NCI-H187 (cell line): ENCODE results near the gene PITPNC1.

Source experiments
- DNase-seq, 2 experiments: peaks; one replicate each; lab custom pipeline; 2025; lab: John Stamatoyannopoulos, UW

PITPNC1 gene

DNA sequence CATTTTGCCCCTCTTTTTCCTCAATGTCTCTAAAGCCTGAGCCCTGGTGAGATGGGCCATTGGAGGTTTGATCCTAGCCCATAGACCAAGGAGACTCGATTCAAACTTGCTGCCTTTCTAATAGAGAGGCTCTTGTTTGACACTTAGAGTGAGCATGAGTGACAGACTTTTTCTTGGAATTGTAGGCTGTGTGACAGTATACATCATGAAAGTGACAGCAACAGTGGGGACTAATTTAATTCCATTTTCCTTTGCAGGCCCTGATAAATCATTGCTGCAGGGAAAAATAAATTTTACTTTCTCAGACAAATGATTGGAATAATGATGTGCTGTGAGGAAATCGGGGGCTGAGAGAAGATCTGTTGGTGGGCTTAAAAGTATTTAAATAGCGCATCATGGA lies 171.6 kb downstream of the PITPNC1 start:
- no peak for DNase-seq

DNA sequence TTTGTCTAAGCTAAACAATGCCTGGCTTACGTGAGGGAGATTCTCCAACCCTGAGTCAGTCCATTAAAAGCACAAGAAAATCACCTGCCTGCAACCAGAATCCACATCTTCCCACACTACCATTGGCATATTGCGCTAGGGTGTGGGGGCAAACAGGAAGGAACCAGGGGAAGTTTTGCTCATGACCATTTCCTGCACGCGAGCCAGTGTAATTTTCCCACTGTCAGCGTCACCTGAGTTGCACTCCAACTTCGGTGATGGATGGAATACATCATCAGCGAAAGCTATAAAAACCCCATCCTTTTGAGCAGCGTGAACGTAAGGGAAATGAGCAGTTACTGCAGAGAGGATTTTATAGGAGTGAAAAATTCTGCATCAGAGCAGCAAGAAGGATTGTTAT lies 172.7 kb downstream of the PITPNC1 start:
- DNase-seq, result no peak

DNA sequence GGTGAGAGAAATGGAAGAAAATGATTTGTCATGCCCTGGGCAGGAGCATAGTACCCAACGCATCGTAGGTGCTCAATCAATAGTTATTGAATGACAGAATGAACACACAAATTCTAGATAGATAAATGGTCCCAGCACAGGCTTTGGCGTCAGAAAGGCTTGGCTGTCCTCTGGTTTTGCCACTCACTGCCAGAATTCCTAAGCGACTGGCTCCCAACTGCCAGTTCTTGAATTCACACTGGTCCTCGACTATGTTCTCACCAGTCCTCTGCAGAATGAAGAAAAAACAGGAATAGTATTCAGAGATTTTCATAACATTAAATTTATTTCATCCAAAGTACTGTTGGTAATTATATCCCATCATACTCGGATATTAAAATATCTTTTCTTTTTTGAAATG lies 177.6 kb downstream of the PITPNC1 start:
- DNase-seq, result no peak

DNA sequence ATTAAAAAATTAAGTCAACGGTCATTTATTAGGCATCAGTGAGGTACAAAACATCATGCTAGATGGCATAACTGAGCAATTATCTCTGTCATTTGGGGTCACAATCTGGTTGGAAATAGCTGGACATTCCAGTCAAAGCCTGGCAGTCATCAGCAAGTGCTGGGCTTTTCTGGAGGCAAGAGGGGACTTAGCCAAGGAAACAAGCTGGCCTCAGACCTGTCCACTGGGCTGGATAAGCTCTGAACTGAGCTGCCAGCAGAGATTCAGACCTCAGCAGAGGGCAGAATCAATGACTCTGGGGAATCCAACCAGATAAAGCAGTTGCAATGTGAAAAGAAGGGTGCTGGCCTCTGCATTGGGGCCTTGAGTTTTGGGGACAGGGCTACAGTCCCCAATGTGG lies 178.8 kb downstream of the PITPNC1 start:
- no peak for DNase-seq

DNA sequence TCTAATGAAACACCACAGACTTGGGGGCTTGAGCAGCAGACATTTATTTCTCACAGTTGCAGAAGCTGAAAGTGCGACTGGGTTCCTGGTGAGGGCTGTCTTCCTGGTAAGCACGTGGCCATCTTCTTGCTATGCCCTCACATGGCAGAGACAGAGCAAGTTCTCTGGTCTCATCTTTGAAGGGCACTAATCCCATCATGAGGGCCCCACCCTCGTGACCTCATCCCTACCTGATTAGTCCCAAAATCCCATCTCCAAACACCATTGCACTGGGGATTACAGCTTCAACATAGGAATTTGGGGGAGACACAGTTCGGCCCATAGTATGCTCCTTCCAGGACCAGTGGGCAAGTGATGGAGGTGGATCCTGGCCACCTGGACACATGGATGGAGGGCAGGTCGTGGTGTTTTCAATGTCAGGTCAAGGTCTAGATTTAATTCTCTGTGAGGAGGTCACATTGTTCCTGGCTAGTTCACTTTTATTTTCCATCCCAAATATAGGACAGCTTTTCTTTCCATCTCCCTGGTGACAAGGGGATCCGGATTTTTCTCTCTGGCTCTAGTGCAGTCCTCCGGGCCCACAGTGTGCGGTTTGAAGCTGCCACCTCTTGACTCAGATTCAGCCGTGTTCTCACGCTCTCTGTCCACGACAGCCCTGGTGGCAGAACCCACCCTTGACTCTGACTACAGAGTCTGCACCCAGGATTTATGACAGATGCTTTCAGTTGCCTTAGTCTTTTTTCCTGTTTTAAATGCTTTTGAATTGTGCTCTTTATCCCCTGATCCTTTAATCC lies 180.2 kb downstream of the PITPNC1 start:
- DNase-seq, result no peak

DNA sequence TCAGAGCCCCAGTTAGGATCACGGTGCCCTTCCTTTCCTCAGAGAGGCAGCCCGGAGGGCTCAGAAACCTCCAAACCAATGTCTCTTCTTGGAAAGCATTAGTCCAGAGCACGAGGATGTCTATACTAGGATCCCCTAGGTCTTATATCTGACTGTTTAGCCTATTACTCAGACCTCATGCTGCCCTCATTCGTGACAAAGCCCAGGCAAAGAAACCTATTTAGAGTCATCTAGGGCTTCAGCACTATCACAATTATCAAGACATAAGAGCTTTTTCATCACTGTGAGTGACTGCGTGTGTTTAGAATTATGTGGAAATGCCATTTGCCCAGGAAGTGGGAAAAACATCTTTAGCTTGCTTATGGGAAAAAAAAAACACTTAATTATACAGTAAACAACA lies 180.8 kb downstream of the PITPNC1 start:
- no peak for DNase-seq

DNA sequence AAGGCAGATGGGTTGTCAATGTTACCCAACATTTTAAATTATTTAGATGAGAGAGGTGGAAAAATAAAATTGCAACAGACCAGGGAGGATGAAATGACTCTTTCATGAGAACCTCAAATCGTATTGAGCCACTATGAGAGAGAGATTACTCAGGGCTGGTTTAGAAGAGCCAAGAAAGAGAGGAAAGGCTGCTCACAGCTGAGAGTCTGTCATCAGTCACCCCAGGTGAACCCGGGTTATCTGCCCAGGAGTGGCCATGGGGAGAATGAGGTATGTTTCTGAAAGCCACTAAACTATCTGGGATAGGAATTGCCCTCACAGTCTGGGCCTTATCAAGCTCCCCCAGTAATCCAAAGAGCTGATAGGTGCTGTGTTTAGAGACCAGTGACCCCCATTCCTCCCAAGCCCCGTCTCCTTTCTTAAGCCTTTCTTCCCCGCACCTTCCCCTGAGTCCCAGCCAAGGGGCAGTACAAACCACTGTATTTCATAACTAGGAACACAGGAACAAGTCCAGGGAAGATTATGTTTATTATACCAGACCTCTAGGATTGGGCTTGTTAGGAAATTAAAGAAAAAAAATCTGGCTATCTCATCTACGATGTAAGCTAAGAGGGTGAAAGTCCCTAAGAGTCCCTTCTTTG lies 181.8 kb downstream of the PITPNC1 start:
- no peak for DNase-seq

DNA sequence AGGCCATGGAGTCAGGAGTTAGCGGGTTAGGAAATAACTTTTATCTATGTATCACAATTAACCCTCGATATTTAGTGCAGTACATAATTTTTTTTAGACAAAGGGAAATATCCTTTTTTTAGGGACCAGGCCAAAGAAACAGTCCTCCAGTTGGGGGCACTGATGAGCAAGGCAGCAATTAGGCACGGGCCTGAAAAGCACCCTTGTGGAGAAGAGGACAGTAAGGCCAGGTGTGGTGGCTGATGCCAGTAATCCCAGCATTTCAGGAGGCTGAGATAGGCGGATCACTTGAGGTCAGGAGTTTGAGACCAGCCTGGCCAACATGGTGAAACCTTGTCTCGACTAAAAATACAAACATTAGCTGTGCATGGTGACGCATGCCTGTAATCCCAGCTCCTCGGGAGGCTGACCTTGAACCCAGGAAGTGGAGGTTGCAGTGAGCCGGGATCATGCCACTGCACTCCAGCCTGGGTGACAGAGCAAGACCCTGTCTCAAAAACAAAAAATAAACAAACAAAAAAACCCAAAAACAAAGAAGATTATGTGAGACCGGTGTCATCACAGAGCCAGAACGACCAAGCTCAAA lies 182.4 kb downstream of the PITPNC1 start:
- DNase-seq, result no peak

DNA sequence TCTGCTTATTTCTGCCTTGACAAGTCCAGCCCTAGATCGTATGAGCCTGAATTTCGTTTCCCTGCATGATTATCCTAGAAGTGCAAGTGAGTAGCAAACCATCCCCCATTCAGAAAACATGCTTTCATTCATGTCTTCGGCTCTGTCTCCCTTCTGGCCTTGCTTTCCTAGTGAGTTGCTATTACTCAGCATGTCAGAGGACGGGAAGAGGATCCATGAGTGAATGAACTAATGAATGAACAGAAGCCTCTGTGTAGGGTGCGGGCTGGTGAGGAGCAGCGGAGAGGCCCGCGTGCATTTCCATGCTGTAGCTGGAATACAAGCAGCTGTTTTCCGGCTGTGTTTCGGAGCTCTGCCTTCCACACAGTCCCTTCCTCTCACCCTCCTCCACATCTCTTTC lies 184.9 kb downstream of the PITPNC1 start:
- no peak for DNase-seq

DNA sequence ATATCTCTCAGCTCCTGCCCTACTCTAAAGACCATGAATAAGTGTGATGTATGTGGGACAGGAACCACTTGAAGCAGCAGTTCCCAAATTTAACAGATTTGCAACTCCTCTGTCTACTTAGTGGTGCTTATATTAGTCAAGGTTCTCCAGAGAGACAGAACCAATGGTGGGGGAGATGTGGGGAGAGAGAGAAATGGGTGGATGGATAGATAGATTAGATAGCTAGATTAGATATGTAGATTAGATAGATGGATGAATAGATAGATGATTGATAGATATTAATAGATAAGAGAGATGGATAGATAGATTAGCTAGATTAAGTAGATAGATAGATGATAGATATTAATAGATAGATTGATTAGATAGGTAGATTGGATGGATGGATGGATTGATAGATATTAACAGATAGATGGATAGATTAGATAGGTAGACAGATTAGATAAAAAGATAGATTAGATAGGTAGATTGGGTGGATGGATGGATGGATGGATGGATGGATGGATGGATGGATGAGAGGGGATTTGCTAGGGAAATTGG lies 186.7 kb downstream of the PITPNC1 start:
- no peak for DNase-seq

DNA sequence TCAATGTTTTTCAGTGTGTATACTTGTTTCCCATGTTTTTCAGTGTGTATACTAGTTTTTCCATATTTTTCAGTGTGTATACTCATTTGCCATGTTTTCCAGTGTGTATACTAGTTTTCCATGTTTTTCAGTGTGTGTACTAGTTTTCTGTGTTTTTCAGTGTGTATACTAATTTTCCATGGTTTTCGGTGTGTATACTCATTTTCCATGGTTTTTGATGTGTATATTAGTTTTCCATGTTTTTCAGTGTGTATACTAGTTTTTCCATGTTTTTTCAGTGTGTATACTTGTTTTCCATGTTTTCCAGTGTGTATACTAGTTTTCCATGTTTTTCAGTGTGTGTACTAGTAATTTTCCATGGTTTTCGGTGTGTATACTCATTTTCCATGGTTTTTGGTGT lies 188.0 kb downstream of the PITPNC1 start:
- DNase-seq, result no peak

DNA sequence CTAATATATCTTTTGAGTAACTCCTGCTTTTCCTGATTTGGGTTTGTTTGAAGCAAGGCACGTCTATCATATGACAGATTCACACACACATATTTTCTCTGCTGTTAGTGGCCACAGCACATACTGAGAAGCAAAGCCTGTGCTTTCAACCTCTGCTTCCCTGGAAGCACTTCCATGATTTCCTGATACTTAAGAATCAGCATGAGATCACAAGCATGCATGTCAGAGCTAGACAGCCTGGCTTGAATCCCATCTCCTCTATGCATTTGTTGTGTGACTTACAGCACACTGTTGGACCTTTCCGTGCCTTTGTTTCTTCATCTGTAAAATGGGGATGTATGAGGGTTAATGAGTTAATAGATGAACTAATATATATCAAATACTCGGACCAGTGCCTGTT lies 189.6 kb downstream of the PITPNC1 start:
- no peak for DNase-seq

DNA sequence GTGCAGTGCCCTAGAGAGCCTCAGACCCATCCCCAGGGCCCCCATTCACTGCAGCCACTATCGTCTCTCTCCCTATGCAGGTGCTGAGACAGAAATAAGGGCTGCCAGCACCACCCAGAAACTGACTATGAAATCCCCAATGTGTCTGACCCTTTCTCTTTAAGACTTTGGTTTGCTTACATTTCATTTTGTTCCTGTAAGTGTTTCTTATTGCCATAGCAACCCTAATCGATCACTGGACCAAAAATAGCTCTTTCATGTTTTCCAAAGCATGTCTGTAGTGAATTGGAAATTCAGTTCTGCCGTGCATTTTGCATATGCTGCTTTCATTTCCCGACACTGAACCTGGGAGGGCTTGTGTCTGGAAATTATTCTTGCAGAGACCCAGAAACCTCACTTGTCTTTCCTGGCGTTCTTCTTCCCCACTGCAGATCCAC lies 192.0 kb downstream of the PITPNC1 start:
- no peak for DNase-seq

DNA sequence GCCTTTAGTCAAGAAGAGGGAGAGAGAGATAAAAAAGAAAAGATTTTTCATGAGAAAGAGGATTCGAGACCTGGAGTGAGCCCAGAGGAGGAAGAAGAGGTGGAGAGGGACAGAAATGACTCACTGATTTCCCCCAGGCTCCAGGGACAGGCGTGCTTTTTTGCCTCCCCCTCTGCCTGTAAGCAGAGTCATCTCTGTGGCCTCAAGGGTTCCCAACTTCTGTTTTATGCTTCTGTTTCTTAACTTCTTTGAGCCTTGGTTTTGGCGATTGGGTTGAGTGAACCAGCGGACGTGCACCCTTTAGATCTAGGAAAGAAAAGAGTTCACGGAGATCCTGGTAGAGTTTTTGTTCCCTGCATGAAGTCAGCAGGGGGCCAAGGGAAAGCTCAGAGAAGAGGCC lies 192.8 kb downstream of the PITPNC1 start:
- DNase-seq, result no peak

DNA sequence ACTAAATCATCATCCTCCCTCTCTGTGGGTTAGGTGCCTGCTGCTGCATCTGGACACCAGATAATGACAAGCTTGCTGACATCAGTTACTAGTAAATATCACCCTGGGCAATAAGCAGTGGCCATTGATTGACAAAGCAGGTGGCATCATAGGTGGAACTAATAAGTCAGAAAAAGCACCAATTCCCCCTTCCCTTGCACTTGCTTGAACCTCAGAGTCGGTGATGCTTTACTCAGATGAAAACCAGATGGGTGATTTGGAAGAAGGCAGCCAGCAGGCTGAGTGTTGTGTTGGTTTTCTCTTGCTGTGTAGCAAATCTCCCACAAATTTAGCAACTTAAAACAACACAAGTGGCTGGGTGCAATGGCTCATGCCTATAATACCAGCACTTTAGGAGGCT lies 193.7 kb downstream of the PITPNC1 start:
- no peak for DNase-seq

DNA sequence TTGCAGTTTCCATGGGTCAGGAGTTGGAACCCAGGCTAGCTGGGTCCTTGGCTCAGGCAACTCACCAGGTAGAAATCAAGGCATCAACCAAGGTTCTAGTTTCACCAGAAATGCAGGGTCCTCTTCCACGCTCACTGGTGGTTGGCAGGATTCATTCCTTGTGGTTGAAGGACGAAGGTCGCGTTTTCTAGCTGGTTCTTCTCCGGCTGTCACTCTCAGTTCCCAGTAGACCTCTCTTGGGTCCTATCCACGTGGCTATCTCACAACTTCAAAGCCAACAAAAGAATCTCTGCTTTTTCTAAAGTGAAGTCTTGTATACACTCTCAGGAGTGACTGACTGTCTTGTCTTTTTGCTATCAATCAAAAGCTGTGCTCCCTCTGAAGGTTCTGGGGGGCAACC lies 194.4 kb downstream of the PITPNC1 start:
- DNase-seq, result no peak

DNA sequence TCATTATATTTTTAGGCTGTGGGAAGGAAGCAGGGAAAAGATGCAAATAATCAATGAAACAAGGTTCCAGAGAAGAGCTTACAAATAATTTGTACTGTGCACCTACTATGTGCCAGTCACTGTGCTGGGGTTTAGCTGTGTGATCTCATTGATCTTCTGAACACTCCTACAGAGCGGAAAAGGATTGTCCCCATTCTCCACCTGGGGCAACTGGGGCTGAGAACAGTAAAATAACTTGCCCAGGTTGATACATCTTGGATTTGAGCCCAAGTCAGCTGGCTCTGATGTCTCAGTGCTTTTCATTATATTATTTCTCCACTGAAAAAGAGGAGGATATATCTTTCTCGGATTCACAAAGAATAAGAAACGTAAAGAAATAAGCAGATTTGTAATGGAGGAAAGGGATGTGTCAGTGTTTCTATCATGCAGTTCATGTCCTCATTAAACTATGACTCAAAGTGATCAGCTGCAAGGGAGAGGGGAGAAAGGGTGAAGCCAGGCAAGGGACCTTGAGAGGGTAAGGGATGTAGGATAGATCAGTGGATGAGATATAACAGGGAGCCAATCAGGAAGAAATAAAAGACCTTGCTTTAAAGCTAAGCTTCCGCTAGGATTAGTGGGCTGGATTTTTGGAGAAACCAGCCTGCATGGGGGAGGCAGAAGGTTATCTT lies 197.0 kb downstream of the PITPNC1 start:
- DNase-seq, result no peak

DNA sequence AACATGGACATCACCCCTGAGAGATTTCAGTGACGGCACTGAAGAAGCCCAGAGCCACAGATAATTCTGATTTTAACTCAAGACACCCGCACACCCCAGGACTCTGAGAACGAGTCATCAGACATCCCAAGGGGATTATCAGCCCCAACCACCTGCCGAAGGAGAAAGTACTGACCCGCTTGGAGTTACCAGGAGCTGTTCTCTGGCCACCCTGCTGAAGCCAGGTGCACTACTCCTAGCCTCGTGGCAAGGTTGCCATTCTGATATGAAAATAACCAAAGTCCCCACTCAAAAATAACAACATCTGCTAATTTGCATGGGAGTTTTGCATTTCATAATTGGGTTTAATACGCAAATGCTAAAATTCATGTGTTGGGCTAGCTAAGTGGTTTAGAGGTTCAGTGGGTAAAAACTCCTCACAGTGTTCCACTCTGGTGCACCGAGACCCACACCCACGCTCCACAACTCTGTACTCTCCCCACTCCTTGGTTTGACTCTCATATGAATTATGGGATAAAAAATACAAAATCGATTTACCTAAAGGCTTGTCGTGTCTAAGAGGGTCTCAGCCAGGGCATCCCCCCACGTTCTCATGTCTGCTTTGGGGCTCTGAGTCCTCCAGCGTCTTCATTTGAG lies 197.7 kb downstream of the PITPNC1 start:
- DNase-seq, result no peak

DNA sequence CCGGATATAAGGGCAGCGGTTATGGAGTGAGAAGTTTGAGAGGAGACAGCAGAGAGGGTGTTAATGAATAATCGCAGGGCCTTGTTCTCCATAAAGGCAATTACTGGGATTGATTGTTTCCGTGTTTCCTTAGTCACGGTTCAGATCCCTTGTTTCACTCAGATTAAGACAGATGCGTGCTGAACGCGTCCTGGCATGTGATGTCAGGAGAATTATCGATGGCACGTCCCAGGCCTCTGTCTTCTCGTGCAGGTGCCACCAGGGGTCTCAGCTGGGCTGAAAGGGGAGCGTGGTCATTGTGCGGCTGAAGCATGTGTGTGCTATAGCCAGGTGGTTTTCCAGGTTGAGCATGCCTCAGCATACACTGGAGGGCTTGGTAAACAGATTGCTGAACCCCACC lies 198.2 kb downstream of the PITPNC1 start:
- peak in 1 of 2 experiments; percentile 28 for DNase-seq

DNA sequence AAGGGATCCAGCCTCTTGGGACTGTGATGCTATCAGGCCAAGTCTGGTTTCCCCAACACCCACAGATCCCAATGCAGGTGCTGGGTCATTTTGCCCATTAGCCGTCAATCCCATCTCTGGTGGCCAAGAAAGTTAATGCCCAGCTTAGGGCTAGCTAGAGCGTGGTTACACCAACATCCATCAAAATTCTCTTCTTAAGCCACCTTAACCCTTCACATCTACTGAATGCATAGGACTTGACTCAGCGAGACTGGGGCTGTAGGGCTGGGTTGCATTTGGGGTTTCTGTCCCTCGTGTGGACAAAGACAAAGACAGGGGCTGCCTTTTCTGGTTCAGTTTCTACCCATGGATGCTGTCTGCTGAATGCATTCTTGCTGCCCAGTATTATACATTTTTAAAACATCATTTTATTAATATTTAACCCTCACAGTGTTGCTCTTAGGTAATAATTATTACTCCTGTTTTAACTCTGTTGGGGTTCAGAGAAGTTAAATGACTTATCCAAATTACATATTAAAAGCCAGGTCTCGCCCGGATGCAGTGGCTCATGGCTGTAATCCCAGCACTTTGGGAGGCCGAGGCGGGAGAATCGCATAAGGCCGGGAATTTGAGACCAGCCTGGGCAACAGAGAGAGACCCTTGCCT lies 199.5 kb downstream of the PITPNC1 start:
- DNase-seq, result no peak

DNA sequence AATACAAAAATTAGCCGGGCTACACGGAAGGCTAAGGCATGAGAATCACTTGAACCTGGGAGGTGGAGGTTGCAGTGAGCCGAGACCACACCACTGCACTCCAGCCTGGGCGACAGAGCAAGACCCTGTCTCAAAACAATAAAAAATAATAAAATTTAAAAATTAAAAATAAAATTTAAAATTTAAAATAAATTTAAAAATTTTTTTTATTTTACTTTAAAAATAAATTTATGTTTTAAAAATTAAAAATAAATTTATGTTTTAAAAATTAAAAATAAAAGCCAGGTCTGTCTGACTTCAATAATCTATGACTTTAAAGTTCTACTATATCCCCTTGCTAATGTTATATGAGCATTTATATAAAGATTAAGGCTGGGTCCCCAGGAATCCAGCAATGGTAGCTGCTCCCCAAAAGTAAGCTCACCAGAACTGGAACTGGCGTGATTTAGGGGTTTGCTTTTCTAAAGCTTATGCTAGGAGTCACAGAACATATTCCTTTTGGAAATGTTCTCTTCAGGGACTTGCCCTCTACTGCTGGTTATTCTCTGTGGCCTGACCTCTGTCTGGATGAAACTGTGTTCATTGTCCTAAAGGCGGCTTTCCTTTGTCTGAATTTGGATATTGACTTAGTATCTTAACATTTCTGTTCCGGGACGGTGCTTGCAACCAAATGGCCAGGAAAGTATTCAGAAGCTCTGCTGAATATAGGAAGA lies 200.5 kb downstream of the PITPNC1 start:
- DNase-seq, result no peak
